COR-L47 (cell line): Measurements from ENCODE around the gene GMCL2.

Experiments used
- DNase-seq: peaks from one replicate; lab custom pipeline; 2025; lab: John Stamatoyannopoulos, UW

Gene GMCL2

GRCh38 chr5:178221282-178221681 lies 34.1 kb upstream of the GMCL2 start:
- DNase-seq, result no peak

GRCh38 chr5:178218827-178219226 lies 31.7 kb upstream of the GMCL2 start:
- DNase-seq, result no peak

- DNase-seq, result no peak
Measured at GRCh38 chr5:178218237-178218776, 31.1 kb upstream of the GMCL2 start.

- no peak for DNase-seq
Measured at GRCh38 chr5:178216779-178217178, 29.6 kb upstream of the GMCL2 start.

GRCh38 chr5:178216088-178216534 lies 28.9 kb upstream of the GMCL2 start:
- no peak for DNase-seq

- DNase-seq, result no peak
Measured at GRCh38 chr5:178215280-178216002, 28.3 kb upstream of the GMCL2 start.

GRCh38 chr5:178214160-178214803 lies 27.1 kb upstream of the GMCL2 start:
- DNase-seq, result no peak

GRCh38 chr5:178213748-178214151 lies 26.6 kb upstream of the GMCL2 start:
- no peak for DNase-seq

GRCh38 chr5:178213003-178213461 lies 25.9 kb upstream of the GMCL2 start:
- DNase-seq, result no peak

- DNase-seq, result no peak
Measured at GRCh38 chr5:178212241-178213002, 25.3 kb upstream of the GMCL2 start.

GRCh38 chr5:178211095-178212048 lies 24.2 kb upstream of the GMCL2 start:
- no peak for DNase-seq

- no peak for DNase-seq
Measured at GRCh38 chr5:178210686-178211085, 23.5 kb upstream of the GMCL2 start.

- DNase-seq, result no peak
Measured at GRCh38 chr5:178210073-178210535, 22.9 kb upstream of the GMCL2 start.

- DNase-seq, result no peak
Measured at GRCh38 chr5:178209334-178210072, 22.3 kb upstream of the GMCL2 start.

GRCh38 chr5:178208540-178209227 lies 21.5 kb upstream of the GMCL2 start:
- no peak for DNase-seq

GRCh38 chr5:178207917-178208280 lies 20.7 kb upstream of the GMCL2 start:
- DNase-seq, result no peak

GRCh38 chr5:178207183-178207916 lies 20.2 kb upstream of the GMCL2 start:
- DNase-seq, result no peak

- DNase-seq, result no peak
Measured at GRCh38 chr5:178206166-178207101, 19.3 kb upstream of the GMCL2 start.
